Spleen (tissue), 11 donors: ENCODE measurements around the gene HMCN2. TPM values are rescaled to one million over a fixed set of nuclear protein-coding genes. Genes with fewer than 3 reads are reported as not detected.
A peak's percentile ranks its signal among the peaks of the same experiment; 100 is the strongest.

ENCODE experiments used
- DNase-seq: peaks from one replicate; pipeline ENCODE4 v3.0.0-alpha.2; 2020
- H3K27ac ChIP-seq, 8 donors: fragments of 200-600 bp; sonication (generic) in 7 of 8; 1 replicate in 4 of 8; 2 replicates in 4 of 8; pipeline versions ENCODE4 v1.5.0 to v1.8.0; 2016 to 2021; ENCODE audit warnings: inconsistent platforms in 4 of 8, mild to moderate bottlenecking in 4 of 8, moderate library complexity in 1 of 8
- H3K27me3 ChIP-seq, 7 donors: fragments of 200-600 bp; sonication (generic) in 6 of 7; replicated peaks in 1 of 7; 1 replicate in 4 of 7; 2 replicates in 3 of 7; pipeline versions ENCODE4 v1.5.0 to v1.8.0; 2016 to 2021; ENCODE audit warnings: inconsistent platforms in 3 of 7, mild to moderate bottlenecking in 1 of 7
- H3K36me3 ChIP-seq, 6 donors: fragments of 200-600 bp; sonication (generic) in 5 of 6; 1 replicate in 4 of 6; 2 replicates in 2 of 6; pipeline versions ENCODE4 v1.5.0 to v1.8.0; 2016 to 2021; ENCODE audit warnings: inconsistent platforms in 2 of 6
- H3K4me1 ChIP-seq, 6 donors: fragments of 200-600 bp; sonication (generic) in 5 of 6; 1 replicate in 3 of 6; 2 replicates in 3 of 6; pipeline versions ENCODE4 v1.5.0 to v1.8.0; 2016 to 2021; ENCODE audit warnings: inconsistent platforms in 3 of 6
- H3K4me3 ChIP-seq, 8 donors: fragments of 200-600 bp; sonication (generic) in 7 of 8; 1 replicate in 4 of 8; 2 replicates in 4 of 8; pipeline versions ENCODE4 v1.5.0 to v1.8.0; 2016 to 2021; ENCODE audit warnings: inconsistent platforms in 4 of 8, mild to moderate bottlenecking in 4 of 8, moderate library complexity in 2 of 8
- H3K9me3 ChIP-seq, 8 donors: fragments of 200-600 bp; sonication (generic) in 7 of 8; 1 replicate in 4 of 8; 2 replicates in 4 of 8; pipeline versions ENCODE4 v1.5.0 to v1.8.0; 2016 to 2021; ENCODE audit warnings: inconsistent platforms in 4 of 8
- POLR2A ChIP-seq, 3 donors: fragments of 450-650 bp; IDR thresholded peaks; one replicate each; pipeline ENCODE4 v1.5.1; 2017; ENCODE audit warnings: antibody characterized with exemption in 3 of 3, mild to moderate bottlenecking in 1 of 3
- POLR2AphosphoS5 ChIP-seq, 3 donors: sonication (generic); formaldehyde crosslinking; IDR thresholded peaks; one replicate each; pipeline ENCODE4 v1.5.1; 2017; ENCODE audit warnings: antibody characterized with exemption in 3 of 3
- WGBS, 5 donors: extraction: QIAGEN DNeasy Blood & Tissue Kit in 3 of 5; methylation state at CpG; one replicate each; pipeline versions ENCODE4 v1.1.5 to v1.1.7; 2013 to 2018; 5-methylcytosine and 5-hydroxymethylcytosine counted together
- intact Hi-C: fragments of 100-400 bp; cut with DNase I; formaldehyde crosslinking; loops from one replicate; pipeline ENCODE4 v1.15.0; 2023; ENCODE audit warnings: low total_unique reads
- polyA plus RNA-seq, 3 donors: library from polyadenylated mRNA; stranded (reverse); fragments of 200-250 nt; gene quantifications; one replicate each; pipeline ENCODE4 v1.2.1, GENCODE V29; 2013
- total RNA-seq, 7 donors: library from RNA; depleted of rRNA in 3 of 7; stranded (reverse); fragments of >200 nt in 3 of 7; fragmentation: NEBNext Ultra II Directional in 4 of 7; extraction: Animal tissue kit (Norgen Biotek cat#: 25700) in 4 of 7; gene quantifications; one replicate each; pipeline versions ENCODE4 v1.1.0 to v1.2.1, GENCODE V29; 2016 to 2021
- TF ChIP-seq, protein P1 (sequence below), 11 experiments: fragments of 200-600 bp in 7 of 11; fragments of 450-650 bp in 4 of 11; sonication (generic) in 4 of 11; IDR thresholded peaks in 8 of 11; conservative IDR thresholded peaks in 3 of 11; 1 replicate in 7 of 11; 2 replicates in 4 of 11; pipeline versions ENCODE4 v1.4.0 to v1.8.0; 2016 to 2021; ENCODE audit warnings: antibody characterized with exemption in 11 of 11, inconsistent platforms in 4 of 11, mild to moderate bottlenecking in 1 of 11
- donor health status: healthy with polysubstance abuse.
- donor health status: DM: no; HTN: no; CAD: no; lungs with moderate emphysema.
- donor health status: DM: no; HTN: no; CAD: no.
- donor health status: Bipolar disorder and iron deficiency.
- donor health status: healthy.
- donor health status: DM: no; HTN: no; CAD: no.
- donor health status: DM: yes; HTN: yes; CAD: no.

HMCN2 gene
- total and polyA plus RNA-seq, 10 donors, result 0.09 to 1.9 (median 0.73) TPM

DNA sequence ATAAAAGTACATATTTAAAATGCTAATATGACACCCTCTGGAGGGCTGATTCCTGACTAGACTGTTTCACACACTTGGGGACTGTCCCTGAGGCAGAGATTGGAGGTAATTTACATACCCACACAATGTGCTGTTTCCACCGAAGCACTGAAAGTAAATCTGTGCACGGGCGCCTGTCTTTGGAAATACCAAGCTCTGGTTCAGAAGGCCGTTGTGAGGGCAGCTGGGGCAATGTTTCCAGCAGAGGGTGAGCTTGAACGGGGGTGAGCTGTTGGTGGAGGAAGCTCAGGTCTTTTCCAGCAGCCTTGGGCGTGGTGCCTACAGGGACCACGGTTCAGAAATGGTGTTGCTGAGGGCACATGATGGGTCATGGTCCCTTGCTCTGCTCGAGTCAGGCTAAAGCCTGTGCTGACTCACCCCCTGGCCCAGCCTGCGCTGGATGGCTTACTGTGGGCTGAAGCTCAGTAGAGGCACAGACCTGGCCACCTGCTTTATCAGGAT is 25.8 kb upstream of the HMCN2 start:
- intact Hi-C loops, result loop anchor here (10.0 kb wide), 1 partner anchor 105 kb away; no protein-coding TSS in a partner anchor
- Histone ChIP-seq H3K27ac (peak overlapping the region in 1 of 8 donors; percentile 38), H3K36me3 (no peaks in the 10 kb centered on the region), H3K4me3 (no peak overlapping the region), H3K9me3 (no peaks in the 10 kb centered on the region), H3K27me3 (peaks cover 0 to 30% (median 0%) of the 10 kb centered on the region in 7 donors), H3K4me1 (peaks cover 10 to 45% (median 33%) of the 10 kb centered on the region in 6 donors)
- TF ChIP-seq POLR2A (IDR thresholded peaks at IDR 0.05), result no peak
- TF ChIP-seq, protein P1, sequence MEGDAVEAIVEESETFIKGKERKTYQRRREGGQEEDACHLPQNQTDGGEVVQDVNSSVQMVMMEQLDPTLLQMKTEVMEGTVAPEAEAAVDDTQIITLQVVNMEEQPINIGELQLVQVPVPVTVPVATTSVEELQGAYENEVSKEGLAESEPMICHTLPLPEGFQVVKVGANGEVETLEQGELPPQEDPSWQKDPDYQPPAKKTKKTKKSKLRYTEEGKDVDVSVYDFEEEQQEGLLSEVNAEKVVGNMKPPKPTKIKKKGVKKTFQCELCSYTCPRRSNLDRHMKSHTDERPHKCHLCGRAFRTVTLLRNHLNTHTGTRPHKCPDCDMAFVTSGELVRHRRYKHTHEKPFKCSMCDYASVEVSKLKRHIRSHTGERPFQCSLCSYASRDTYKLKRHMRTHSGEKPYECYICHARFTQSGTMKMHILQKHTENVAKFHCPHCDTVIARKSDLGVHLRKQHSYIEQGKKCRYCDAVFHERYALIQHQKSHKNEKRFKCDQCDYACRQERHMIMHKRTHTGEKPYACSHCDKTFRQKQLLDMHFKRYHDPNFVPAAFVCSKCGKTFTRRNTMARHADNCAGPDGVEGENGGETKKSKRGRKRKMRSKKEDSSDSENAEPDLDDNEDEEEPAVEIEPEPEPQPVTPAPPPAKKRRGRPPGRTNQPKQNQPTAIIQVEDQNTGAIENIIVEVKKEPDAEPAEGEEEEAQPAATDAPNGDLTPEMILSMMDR (IDR thresholded peaks at IDR 0.05 in 8 of 11, conservative IDR thresholded peaks at IDR 0.05 in 3 of 11), result no peak
- no peak for TF ChIP-seq POLR2AphosphoS5 (IDR thresholded peaks at IDR 0.05)
- 23 to 41% (median 40%) methylated on average over 7 to 9 of the region's 9 CpGs for WGBS, 5 donors
- DNase-seq, result peak; percentile 78

DNA sequence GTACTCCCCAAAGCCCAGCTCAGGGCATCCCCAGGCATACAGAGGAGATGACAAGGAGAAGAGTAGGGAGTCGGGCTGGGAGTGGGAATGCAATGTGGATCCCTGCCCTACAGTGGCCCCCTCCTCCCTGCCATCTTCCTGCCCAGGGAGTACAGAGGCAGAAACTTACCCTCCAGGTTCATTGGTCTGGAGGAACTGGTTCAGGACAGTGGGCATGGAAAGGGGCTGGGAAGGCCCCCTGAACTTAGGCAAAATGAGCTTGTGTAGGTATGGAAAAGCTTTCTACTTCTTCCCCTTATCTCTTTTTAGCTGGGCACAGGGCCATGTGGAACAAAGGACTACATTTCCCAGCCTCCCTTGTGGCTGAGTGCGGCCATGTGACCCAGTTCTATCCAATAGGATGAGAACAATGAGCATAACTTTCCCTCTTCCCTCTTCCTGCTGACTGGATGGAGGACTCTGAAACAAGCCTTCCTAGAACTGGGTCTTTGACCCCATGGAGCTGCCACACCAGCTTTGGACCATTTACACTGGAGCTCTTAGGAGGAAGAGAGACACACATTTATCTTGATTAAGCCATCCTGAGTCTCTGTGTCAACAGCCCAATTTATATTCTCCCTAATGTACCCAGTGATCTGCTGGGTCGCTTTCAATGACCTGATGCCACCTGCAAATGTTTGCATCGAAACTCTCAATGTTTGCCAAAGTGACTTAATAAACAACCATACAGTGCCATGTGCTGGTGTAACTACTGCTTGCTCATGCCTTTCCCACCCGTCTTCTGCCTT is 25.0 kb upstream of the HMCN2 start:
- no peak overlapping the region for H3K4me3 ChIP-seq
- no peak for DNase-seq
- no peaks in the 10 kb centered on the region for H3K36me3 ChIP-seq
- no peak overlapping the region for H3K27ac ChIP-seq
- intact Hi-C loops, result loop anchor here (10.0 kb wide), 1 partner anchor 104 kb away; no protein-coding TSS in a partner anchor
- TF ChIP-seq POLR2A (IDR thresholded peaks at IDR 0.05) (no peak), POLR2AphosphoS5 (IDR thresholded peaks at IDR 0.05) (peak in 1 of 3 donors; percentile 29)
- TF ChIP-seq, protein P1 (IDR thresholded peaks at IDR 0.05 in 8 of 11, conservative IDR thresholded peaks at IDR 0.05 in 3 of 11), result no peak
- peaks cover 10 to 45% (median 33%) of the 10 kb centered on the region in 6 donors for H3K4me1 ChIP-seq
- H3K27me3 ChIP-seq, result peaks cover 0 to 23% (median 0%) of the 10 kb centered on the region in 7 donors
- 70 to 83% (median 79%) methylated on average over 5 of the region's 5 CpGs for WGBS, 5 donors
- H3K9me3 ChIP-seq, result no peaks in the 10 kb centered on the region

DNA sequence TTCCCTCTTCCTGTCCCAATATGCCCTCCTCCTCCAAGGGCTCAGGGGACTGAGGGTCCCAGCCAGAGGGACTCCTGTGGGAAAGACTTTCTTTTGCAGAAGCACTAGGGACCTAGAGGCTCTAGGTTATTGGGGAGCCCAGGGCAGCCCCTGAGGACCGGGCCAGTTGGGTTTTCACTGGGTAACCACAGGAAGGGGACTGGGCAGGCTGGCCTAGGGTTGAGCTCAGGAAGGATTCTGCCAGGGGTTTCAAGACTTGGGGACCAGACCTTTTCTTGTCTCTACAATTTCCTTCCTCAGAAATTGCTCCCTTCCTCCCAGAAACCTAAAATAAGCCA is 24.4 kb upstream of the HMCN2 start:
- TF ChIP-seq POLR2A (IDR thresholded peaks at IDR 0.05), result no peak
- TF ChIP-seq POLR2AphosphoS5 (IDR thresholded peaks at IDR 0.05), result no peak
- TF ChIP-seq, protein P1 (IDR thresholded peaks at IDR 0.05 in 8 of 11, conservative IDR thresholded peaks at IDR 0.05 in 3 of 11), result no peak
- intact Hi-C loops, result loop anchor here (10.0 kb wide), 1 partner anchor 104 kb away; no protein-coding TSS in a partner anchor
- Histone ChIP-seq H3K27ac (no peak overlapping the region), H3K4me3 (no peak overlapping the region), H3K27me3 (peaks cover 0 to 20% (median 0%) of the 10 kb centered on the region in 7 donors), H3K36me3 (no peaks in the 10 kb centered on the region), H3K4me1 (peaks cover 8 to 40% (median 27%) of the 10 kb centered on the region in 6 donors), H3K9me3 (no peaks in the 10 kb centered on the region)
- WGBS, 5 donors, result 55 to 89% (median 75%) methylated on average over 1 of the region's 1 CpG
- DNase-seq, result no peak
